GM21360 (cell line): ENCODE measurements around the gene MAD2L1BP.
"Not testable (repeated sequence)": the region's sequence is repeated elsewhere in the genome, so short reads cannot be mapped to it uniquely, and the experiment has no call there.

ENCODE experiments used
- ATAC-seq: cut with Tn5 transposase; IDR thresholded peaks from one replicate; pipeline ENCODE4 v1.9.1; 2021; ENCODE audit warnings: mild to moderate bottlenecking, moderate library complexity; ENCODE audit not compliant: unreplicated experiment

MAD2L1BP gene

DNA sequence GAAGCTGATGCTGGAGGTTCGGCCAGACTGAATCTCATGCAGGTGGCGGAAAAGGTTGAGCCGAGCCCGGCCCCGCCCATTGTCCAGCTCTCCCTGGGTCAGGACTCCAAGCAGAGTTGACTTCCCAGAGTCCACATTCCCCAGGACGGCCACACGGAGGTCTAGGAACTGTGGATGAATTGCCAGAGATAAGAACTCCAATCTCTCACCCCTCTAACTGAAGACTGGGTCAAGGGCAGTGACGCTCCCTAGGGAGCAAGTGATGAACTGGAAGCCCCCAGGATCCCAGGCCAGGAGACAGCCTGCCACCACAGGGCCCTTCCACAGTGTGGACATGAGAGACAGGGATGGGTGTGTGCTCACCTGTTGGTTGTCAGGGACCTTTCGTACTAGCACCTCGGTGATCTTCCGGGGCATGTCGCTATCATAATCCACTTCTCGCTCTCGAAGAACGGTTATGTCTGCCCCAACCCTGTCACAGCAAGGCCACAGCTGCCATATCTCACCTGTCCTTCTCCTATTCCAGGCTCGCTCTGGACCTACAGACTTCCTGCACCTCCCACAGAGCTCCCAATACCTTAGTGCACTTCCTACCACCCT lies 10.1 kb upstream of the MAD2L1BP start:
- no peak for ATAC-seq

GRCh38 chr6:43627008-43627825 lies 8.4 kb upstream of the MAD2L1BP start:
- no peak for ATAC-seq

DNA sequence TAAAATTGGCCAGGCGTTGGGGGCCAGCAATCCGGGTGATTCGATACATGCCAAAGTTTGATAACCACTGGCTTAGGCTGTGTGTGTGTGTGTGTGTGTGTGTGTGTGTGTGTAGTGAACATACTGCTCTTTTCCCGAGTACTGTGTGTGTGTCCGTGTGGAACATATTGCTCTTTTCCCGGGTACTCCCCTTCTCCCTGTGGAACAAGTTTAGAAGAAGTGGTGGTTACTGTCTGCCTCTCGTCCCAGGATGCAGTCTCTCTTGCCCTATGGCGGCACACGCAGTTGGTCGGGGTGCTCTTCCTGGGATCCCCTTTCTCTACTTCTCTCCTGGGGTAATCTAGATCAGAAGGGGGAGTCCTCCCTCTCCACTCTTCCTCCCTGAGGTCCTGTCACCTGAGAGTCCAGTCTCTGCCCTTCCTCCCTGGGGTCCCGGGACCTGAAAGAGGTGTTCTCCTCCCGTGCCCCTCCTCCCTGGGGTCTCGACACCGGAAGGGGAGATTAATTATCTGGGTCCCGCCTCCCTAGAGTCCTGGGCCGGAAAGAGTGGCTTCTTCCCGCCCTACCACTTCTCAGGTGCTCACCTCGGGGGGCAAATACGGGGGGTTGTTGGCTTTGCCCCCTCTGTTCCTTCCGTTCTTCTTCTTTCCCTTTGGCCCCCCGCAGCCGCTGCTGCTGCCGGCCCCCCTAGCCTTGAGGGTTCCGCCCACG lies 7.1 kb upstream of the MAD2L1BP start:
- ATAC-seq, result no peak

DNA sequence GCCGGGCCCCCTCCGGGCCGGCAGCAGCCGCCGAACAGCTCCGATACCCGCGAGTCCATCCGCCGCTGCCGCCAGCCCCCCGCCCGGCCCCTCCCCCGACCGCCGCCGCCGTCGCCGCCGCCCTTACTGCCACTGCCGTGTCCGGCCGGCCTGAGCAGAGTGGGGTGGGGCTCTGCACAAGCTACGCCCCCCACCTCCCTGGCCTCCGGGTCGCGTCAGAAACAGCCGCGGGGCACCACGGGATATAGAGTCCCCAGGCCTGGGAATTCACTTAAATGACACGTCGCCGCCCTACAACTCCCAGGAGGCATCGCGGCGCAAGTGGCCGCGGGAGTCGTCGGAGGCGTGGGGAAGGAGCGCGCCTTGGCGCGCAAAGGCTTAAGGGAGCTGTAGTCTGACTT lies 6.5 kb upstream of the MAD2L1BP start, which contains the start of gene GTPBP2:
Gene GTPBP2, minus strand, starts transcription at position 161 of the 401 bp plus-strand sequence. Its CDS starts 102 bp downstream, at position 59.
- ATAC-seq, result peak; percentile 73

DNA sequence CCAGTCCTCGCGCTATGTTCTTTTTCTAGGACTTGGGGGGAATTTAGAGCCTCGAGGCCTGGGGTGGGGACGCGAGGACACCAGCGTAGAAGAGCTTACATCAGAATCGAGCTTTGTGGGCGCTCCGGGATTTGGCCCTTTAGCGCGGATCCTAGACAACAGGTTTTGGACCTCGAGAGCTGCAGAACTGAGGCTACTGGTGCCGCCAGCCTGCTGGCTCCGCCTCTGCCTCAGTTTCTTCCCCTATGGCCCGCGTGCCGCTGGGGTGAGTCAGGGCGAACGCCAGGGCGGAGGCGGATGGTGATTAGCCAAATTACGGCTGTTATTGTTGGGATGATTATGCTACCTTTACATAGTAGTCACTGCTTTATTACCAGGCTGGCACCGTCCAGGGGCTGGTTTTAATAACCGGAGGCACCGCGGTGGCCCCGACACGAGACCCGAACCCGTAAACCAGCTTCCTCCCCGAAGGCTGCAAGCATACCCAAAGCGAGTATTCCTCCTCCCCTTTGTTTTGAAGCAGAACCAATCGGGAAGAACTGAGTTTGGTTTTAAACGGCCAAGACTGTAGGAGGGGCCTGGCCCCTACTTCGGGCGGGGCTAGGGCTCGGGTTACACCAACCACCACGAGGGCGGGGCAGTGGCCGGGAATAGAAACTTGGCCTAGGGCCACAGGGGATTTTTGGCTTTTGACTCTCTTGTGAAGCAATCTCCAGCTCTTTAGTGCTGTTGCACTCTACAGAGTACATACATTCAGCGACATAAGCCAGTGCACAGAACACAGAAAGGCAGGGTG lies 5.9 kb upstream of the MAD2L1BP start:
- peak; percentile 67 for ATAC-seq

DNA sequence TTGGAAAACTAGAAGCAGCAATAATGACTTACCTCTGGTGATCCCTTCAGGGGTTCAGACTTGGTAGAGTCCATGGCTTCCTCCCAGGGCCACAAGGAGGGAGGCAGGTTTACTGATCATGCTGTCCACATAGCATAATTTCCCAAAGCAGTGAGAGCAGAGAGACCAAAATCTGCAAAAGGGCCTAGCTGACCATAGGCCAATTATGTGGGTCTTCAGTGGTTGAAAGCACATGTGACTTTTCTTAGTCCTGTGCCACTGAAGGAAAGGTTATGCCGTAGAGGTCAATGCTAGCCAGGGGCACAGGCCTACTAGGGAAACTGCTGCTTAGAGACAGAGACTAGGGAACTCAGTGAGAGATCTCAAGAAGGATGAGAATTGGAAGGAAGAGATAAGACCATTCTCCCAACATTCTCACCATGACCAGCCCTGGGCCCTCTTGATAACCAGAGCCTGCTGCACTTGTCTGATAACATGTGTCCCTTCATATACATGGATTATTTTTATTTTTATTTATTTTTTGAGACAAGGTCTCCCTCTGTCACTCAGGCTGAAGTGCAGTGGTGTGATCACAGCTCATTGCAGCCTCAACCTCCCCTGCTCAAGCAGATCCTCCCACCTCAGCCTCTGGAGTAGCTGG lies 4.5 kb upstream of the MAD2L1BP start:
- ATAC-seq, result no peak

- ATAC-seq, result not testable (repeated sequence)
Observed at GRCh38 chr6:43633002-43633401, 2.6 kb upstream of the MAD2L1BP start.

GRCh38 chr6:43634702-43635303 lies 837 bp upstream of the MAD2L1BP start:
- ATAC-seq, result no peak

- ATAC-seq, result no peak
Observed at GRCh38 chr6:43636308-43636659, 644 bp downstream of the MAD2L1BP start.

- ATAC-seq, result no peak
Observed at GRCh38 chr6:43639984-43640800, 4.6 kb downstream of the MAD2L1BP start.

DNA sequence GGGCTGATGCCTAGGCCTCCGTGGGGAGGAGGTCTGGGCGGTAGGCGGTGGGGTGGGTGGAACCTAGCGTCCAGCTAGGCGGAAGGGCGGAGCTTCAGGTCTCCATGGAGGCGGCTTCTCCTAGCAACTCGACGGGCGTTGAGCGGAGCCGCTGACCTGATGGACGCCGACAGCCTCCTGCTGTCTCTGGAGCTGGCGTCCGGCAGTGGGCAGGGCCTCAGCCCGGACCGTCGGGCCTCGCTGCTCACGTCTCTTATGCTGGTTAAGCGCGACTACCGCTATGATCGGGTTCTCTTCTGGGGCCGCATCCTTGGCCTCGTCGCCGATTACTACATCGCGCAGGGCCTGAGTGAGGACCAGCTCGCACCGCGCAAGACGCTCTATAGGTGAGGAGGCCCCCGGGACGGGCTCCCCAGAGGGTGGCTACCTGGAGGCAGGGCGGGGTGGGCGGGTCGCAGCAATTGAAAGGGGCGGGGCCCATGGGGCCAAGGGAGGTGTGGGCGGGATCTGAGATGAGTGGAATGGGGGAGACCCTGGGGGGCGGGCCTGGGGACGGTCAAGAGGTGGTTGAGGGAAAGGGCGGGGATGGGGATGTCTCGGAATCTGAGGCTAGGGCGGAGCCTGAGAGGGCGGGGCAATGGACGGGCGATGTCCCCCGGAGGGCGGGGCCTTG lies 9.4 kb downstream of the MAD2L1BP start, which contains the start of gene RSPH9:
Gene RSPH9, plus strand, starts transcription at position 97 of the 673 bp plus-strand sequence. Its CDS starts 63 bp downstream, at position 160.
- peak; percentile 71 for ATAC-seq

DNA sequence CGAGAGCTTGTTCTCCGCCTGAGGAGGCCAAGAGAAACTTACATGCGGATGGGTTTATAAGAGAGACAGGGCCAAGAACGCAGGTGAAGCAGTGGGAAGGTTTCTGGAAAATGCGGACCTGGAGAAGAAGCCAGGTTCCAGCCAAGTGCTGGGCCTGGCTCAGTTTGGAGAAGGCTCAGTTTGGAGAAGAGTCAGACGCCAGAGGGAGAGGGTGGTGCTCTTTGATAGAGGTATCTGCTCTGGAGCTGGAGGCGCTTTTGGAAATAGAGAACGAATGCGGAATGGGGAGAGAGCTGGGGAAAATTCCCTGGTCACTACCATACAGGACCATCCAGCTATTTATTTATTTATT lies 9.9 kb downstream of the MAD2L1BP start:
- ATAC-seq, result no peak

DNA sequence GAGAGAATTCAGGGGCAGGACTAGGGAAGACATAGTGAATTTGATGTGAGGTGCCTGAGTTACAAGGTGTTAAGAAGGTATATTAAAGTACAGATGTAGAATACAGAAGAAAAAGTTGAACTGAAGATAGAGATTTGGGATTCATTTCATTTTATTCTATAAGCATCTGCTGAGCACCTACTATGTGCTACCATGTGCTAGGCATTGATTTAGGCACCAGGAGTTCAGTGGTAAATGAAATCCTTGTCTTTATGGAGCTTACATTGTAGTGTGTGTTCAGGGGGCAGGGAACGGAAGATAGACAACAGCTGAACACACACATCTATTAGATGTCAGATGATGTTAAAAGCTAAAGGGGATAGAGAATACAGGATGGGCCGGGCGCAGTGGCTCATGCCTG lies 12.0 kb downstream of the MAD2L1BP start:
- ATAC-seq, result no peak

GRCh38 chr6:43648248-43648647 lies 12.6 kb downstream of the MAD2L1BP start:
- no peak for ATAC-seq

DNA sequence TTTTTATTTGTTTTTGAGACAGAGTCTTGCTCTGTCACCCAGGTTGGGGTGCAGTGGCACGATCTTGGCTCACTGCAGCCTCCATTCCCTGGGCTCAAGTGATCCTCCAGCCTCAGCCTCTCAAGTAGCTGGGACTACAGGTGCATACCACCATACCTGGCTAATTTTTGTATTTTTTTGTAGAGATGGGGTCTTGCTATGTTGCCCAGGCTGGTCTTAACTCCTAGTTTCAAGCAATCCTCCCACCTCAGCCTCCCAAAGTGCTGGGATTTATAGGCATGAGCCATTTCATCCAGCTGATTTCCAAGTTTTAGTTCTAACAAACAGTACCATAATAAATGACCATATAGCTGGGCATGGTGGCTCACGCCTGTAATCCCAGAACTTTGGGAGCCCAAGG lies 17.2 kb downstream of the MAD2L1BP start:
- ATAC-seq, result not testable (repeated sequence)

DNA sequence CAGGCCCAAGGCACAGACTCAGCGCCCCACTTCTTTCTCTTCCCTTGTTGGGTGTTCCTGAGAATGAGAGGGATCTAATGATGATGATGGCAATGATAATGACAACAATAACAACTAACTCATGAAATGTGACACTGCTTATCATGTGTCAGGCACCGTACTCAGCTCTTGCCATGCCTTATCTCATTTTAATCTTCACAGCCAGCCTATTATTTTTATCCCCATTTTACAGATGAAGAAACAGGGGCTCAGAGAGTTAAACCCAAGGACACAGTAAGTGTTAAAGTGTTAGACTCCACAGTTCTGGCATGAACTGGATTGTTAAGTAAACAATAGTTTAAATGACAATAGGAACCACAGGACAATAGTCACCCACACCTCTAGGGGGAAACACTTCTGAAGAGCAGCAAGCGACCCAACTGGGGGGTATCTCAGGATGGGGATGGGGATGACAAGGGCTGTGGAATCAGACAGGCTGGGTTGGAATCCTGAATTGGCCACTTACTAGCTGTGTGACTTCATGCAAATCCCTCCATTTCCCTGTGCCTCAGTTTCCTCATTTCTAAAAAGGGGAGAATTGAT lies 21.7 kb downstream of the MAD2L1BP start:
- ATAC-seq, result no peak

- no peak for ATAC-seq
Observed at GRCh38 chr6:43658161-43658560, 22.5 kb downstream of the MAD2L1BP start.

DNA sequence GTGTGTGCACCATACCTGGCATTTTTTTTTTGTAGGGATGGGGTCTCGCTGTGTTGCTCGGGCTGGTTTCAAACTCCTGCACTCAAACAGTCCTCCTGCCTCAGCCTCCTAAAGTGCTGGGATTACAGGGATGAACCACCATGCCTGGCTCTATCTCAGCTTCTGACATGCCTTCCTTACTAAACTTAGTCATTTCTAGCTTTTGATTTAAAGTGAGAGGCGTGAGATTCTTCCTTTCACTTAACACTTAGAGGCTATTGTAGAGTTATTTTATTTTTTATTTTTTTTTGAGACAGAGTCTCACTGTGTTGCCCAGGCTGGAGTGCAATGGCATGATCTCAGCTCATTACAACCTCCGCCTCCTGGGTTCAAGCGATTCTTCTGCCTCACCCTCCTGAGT lies 27.3 kb downstream of the MAD2L1BP start:
- ATAC-seq, result not testable (repeated sequence)
